Measurements from ENCODE around the gene MZT2B. TPM values are rescaled to one million over a fixed set of nuclear protein-coding genes. Genes with fewer than 3 reads are reported as not detected.
"Not testable (repeated sequence)": the region's sequence is repeated elsewhere in the genome, so short reads cannot be mapped to it uniquely, and the experiment has no call there.

The MZT2B gene
- total RNA-seq, 1 experiment from 2014 or later, result 198 TPM

GRCh38 chr2:130239581-130239980, 57.5 kb downstream of the MZT2B start:
- H4K20me1 ChIP-seq (ENCODE audit: control insufficient read depth, insufficient read depth, insufficient read length); H3K79me2 ChIP-seq (ENCODE audit: insufficient read depth, low read length); H3K23me2 ChIP-seq (ENCODE audit: insufficient read length, low read depth, low read length, poor library complexity, severe bottlenecking); H3K14ac ChIP-seq (ENCODE audit: insufficient read depth, low read length); H3K56ac ChIP-seq (ENCODE audit: insufficient read length, low read depth, low read length); H3K9me3 ChIP-seq (ENCODE audit: control insufficient read depth, low read depth, low read length); H3K79me1 ChIP-seq (ENCODE audit: insufficient read depth, low read depth, low read length, poor library complexity, severe bottlenecking); H3T11ph ChIP-seq (ENCODE audit: low read length); DNase-seq; H2BK5ac ChIP-seq (ENCODE audit: insufficient read length, low read length); H3K4me1 Mint-ChIP-seq; H3K36me3 Mint-ChIP-seq (ENCODE audit: insufficient read depth in 1 of 3, low read depth in 3 of 3); H2BK15ac ChIP-seq (ENCODE audit: low read depth, low read length); H3K9ac ChIP-seq (ENCODE audit: extremely low read depth, insufficient read length, low read length); H2AFZ ChIP-seq (ENCODE audit: low read length); H2BK12ac ChIP-seq (ENCODE audit: insufficient read length, low read depth, low read length); H3K27me3 Mint-ChIP-seq (ENCODE audit: low read depth); H3K27ac ChIP-seq (ENCODE audit: insufficient read length, low read depth, low read length); H3K18ac ChIP-seq (ENCODE audit: insufficient read length, low read depth, low read length); H2BK20ac ChIP-seq (ENCODE audit: low read depth, low read length, poor library complexity, severe bottlenecking); H2AK5ac ChIP-seq (ENCODE audit: insufficient read length, low read length); H3K23ac ChIP-seq (ENCODE audit: insufficient read length, low read depth, low read length); H3K4me1 ChIP-seq (ENCODE audit: insufficient read depth, low read length); H3K9me3 Mint-ChIP-seq; H4K91ac ChIP-seq (ENCODE audit: insufficient read length, low read depth, low read length); H4K5ac ChIP-seq (ENCODE audit: insufficient read length, low read depth, low read length); H3K27ac Mint-ChIP-seq; H3K4me2 ChIP-seq (ENCODE audit: insufficient read depth, insufficient read length, low read length); H4K8ac ChIP-seq (replicated peaks; ENCODE audit: insufficient read length, low read depth, low read length); H2BK120ac ChIP-seq (ENCODE audit: low read depth, low read length, poor library complexity, severe bottlenecking); H3K27me3 ChIP-seq (ENCODE audit: insufficient read depth, low read length); H3K4ac ChIP-seq (ENCODE audit: low read depth, low read length); H3K4me3 Mint-ChIP-seq: not testable (repeated sequence)
- WGBS (ENCODE audit: extremely low coverage, insufficient read length, low lambda C conversion rate), result no CpG with 5 or more reads among the region's 6 CpGs

Other genes starting within 250 kb of the MZT2B start
- not detected in 2 replicates for gene RAB6C, start 202.6 kb upstream of the MZT2B start, total RNA-seq (2021)
- 8.2 and 10.5 TPM in 2 replicates for gene POTEF, start 53.0 kb upstream of the MZT2B start, total RNA-seq (2021)
- 5.9 and 6.7 TPM in 2 replicates for gene CCDC74B, start 37.1 kb upstream of the MZT2B start, total RNA-seq (2021)
- 104 and 105 TPM in 2 replicates for gene SMPD4, start 660 bp upstream of the MZT2B start, total RNA-seq (2021)
- 0.13 and 0.26 TPM in 2 replicates for gene TUBA3E, start 16.2 kb downstream of the MZT2B start, total RNA-seq (2021)
- gene IMP4, start 160.6 kb downstream of the MZT2B start, total RNA-seq (2021), result 92.9 and 101 TPM in 2 replicates
- 13.0 and 16.3 TPM in 2 replicates for gene PTPN18, start 173.8 kb downstream of the MZT2B start, total RNA-seq (2021)

Measured in H9 (cell line).